GM21737 (cell line): ENCODE data around the gene DDX51.
"Not testable (repeated sequence)": the region's sequence is repeated elsewhere in the genome, so short reads cannot be mapped to it uniquely, and the experiment has no call there.

Experiments used
- ATAC-seq: cut with Tn5 transposase; IDR thresholded peaks from one replicate; pipeline ENCODE4 v1.9.1; 2021; ENCODE audit warnings: mild to moderate bottlenecking, moderate library complexity; ENCODE audit not compliant: unreplicated experiment

DDX51 gene

DNA sequence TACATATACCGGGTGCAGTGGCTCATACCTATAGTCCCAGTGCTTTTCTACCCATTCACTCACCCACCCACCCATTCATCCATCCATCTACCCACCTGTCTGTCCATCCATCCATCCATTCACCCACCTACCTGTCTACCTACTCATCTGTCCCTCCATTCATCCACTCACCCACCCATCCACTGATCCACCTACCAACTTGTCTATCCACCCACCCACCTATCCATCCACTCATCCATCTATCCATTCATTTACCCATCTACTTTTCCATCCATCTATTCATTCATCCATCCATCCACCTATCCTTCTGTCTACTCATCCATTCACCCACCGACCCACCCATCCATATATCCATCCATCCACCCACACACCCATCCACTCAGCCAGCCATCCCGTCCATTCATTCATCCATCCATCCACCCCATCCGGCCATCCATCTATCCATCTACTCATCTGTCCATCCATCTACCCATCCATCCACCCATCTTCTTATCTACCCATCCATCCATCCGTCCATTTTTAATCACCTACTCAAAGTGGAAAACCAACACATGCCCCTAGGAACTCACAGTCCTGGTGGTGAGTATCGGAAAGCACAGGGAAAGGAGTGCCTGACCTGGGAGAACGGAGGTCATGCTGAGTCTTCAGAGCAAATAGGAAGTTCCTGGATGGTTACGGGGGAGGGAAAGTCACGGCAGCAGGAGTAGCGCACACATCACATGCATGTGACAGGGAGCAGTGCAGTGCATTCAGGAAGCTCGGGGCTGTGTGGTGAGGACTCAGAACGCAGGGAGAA, 20.0 kb downstream of the DDX51 start:
- ATAC-seq = no peak

- ATAC-seq = no peak
Observed at GRCh38 chr12:132121283-132121682, 22.8 kb downstream of the DDX51 start.

DNA sequence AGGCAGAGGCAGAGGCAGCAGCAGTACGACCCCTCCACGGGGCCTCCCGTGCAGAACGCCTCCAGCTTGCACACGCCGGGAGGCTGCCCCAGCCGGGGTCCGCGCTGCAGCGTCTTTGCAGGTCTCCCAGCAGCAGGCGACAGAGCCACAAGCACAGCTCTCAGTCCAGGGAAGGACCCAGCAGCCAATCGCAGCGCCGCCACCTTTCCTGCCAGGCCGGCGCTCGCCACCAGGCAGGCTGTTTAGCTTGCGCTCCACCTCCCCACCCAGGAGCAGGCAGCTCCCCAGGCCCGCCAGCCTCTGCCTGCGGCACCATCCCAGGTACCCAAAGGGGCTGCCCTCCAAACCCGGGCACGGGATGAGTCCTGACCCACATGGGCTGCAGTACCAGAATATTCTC, 25.2 kb downstream of the DDX51 start:
- no peak for ATAC-seq

DNA sequence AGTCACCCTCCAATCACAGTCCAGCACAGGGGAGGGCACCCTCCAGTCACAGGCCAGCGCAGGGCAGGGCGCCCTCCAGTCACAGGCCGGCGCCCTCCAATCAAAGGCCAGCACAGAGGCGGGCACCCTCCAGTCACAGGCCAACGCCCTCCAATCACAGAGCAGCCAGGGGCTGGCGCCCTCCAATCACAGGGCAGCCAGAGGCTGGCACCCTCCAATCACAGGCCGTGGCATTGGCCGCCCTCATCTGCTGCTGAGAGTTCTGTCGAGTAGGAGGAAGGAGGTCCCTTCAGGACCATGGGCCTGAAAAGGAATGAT, 26.6 kb downstream of the DDX51 start:
- no peak for ATAC-seq

DNA sequence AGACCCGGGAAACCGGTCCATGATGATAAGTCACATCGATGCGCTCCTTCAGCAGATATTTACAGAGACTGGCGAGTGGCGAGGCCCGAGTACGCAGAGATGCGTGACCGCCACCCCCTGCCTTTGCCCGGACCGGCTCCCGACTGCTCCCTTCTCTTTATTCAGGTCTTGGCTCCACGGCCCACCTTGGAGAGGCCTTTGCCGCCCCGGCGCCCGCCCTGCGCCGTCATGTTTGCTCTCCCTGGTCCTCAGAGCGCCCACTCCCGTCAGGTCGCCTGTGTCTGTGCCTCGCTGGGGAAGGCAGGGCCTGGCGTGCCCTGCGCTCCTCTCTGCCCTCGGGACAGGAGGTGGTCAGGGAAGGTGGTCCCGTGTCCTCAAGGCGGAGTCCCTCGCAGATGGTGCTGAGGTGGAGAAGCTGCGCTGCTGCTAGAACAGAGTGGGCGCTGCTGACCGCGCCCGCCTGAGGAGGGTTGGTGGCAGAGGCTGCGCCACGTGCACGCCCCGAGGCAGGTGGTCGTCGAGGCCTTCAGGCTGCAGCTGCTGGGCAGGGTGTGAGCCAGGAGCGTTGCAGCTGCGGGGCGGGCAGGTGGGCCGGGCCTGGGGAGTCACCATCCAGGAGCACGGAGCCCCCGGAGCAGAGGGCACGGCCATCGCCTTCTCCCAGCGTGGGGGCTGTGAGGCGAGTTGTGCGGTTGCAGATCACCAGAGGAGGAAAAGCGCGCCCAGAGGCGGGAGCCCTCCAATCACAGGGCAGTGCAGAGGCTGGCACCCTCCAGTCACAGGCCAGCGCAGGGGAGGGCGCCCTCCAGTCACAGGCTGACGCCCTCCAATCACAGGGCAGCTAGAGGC, 27.2 kb downstream of the DDX51 start:
- ATAC-seq = no peak

- no peak for ATAC-seq
Observed at GRCh38 chr12:132115500-132115899, 28.6 kb downstream of the DDX51 start.

- ATAC-seq = no peak
Observed at GRCh38 chr12:132114667-132115066, 29.5 kb downstream of the DDX51 start.

DNA sequence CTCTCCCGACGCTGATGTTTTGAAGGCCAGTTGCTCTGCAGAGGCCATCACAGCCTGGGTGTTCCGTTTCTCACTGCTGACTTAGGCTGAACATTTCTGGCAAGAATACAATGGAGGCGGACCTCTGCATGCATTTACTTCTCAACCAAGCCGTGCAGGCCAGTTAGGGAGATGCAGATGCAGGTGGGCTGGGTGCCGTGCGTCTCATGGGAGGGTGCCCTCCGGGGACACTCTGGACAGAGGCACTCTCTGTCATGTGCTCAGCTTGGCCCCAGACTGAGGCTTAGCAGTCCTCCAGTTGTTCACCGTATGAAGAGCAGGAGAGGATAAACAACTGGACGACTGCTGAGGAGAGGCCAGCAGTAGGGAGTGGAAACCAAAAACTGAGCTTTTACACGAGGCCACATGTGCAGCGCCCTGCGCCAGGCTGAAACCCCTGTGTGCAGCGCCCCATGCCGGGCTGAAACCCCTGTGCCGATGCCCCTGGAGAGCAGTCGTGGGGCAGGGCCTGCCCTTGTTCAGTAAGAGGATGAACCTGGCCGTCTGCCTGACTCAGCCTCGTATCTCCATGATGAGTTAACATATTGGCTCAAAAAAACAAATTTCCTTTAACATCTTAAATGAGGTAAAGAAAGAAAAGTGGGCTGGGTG, 32.3 kb downstream of the DDX51 start:
- no peak for ATAC-seq

DNA sequence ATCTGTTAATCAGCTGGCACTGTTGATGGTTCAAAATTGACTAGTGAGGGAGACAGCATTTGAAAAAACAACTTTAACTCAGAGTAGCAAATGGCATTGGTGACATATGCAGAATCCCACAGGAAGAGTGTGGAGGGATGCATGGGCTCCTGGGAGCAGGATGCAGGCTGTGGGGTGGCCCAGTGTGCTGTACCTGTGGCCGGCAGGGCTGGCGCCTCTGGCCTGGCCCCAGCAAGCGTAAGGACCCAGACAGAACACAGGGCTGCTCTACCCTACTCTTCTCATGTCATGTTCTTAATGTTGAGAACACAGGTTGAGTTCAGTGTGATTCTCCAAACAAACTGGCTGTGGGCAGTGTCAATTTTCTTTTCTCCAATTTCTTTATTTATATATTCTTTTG, 33.4 kb downstream of the DDX51 start:
- ATAC-seq = no peak

DNA sequence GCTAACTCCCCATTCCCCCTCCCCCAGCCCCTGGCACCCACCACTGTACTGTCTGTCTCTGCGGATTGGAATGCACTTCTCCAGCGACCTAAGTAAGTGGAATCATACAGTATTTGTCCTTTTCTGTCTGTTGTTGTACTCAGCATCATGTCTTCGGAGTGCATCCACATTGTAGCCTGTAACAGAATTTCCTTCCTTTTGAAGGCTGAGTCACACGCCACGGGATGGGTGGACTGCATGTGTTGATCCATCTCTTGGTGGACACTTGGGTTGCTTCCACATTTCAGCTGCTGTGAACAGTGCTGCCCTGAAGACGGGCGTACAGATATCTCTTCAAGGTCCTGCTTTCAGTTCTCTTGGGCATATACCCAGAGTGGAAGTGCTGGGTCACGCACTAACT, 34.4 kb downstream of the DDX51 start:
- no peak for ATAC-seq

DNA sequence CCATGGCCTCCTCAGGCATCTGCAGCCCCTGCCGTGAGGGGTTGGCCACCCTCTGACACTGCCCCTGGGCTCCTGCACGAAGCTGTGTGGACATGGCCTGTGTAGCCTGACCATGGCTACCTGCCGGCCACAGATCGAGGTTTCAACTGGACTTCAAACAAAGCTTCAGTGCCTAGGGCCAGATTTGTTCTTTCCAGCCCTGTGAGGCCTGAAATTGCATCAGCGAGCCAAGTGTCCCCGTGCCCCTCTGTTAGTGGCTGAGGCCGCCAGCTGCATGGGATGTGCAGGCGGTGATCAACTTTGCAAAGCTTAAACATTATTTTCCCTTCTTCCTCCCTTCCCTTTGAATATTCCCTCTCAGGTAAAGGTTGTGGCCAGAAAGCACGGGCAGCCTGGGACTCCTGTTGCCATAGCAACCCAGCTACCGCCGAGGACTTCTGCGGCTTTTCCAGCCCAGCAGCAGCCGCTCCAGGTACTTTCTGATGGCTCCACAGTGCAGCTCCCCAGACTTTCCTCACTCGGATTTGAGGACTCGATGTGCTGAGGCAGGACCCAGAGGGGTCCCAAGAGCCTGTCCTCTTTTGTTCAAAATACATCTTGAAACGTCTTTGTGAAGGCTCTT, 35.8 kb downstream of the DDX51 start:
- no peak for ATAC-seq

DNA sequence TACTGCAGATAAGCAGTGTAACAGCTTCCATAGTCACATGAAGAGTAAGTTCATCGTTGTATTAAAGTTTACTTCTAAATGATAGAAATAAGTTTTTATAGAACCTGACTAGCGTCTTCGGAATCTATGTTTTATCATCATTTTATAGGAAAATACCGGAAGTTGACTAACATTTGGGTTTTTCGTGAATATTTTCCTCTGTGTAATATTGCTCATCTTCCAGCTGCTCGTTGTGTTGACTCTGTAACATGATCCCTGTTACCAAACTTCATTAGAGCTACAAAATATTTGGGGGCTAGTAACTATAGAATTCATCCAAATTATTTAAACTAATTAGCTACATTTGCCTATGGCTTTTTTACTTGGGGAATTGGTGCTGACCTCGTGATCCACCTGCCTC, 37.2 kb downstream of the DDX51 start:
- no peak for ATAC-seq

- no peak for ATAC-seq
Observed at GRCh38 chr12:132105467-132105866, 38.7 kb downstream of the DDX51 start.

- no peak for ATAC-seq
Observed at GRCh38 chr12:132103542-132104308, 40.4 kb downstream of the DDX51 start.

- not testable (repeated sequence) for ATAC-seq
Observed at GRCh38 chr12:132103072-132103471, 41.0 kb downstream of the DDX51 start.

DNA sequence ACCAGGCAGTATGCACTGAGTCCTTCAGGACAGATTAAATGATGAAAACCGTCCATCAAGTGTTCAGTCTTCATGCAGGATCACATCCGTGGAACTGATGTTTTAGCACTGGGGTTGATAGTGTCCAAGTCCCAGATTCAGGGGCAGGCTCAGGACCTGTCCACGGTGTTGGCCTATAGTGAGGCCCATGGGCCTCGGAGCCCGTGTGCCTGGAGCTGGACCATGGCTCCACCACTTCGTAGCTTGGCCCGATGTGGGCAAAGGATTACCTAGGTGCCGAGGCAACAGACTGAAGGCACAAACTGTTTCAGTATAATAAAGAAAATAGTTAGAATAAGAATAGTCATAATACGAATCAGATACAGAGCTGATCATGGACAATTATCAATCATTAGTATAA, 41.8 kb downstream of the DDX51 start:
- ATAC-seq = no peak

GRCh38 chr12:132100306-132101065, 43.6 kb downstream of the DDX51 start:
- no peak for ATAC-seq

DNA sequence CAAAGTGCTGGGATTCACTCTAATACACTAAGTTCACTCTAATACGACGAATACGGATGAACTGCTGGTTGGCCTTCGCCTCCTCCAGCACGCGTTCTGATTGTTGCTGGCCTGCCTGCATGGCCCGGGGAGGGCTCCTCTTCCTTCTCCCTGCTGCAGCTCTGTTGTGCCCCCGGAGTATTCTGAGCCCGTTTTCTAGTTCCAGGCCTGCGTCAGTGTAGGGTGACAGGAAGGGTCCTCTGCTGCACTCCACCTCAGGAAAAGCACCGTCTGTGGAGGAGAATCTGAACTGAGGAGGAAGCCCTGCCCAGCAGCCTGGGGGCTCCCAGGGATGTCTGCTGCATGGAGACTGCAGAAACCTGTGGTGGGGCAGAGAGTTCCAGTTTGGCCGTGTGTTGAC, 44.4 kb downstream of the DDX51 start:
- no peak for ATAC-seq

GRCh38 chr12:132095520-132096409, 48.4 kb downstream of the DDX51 start:
- no peak for ATAC-seq
